Fibroblast of lung (primary cell): ENCODE measurements around the gene NUP62. TPM values are rescaled to one million over a fixed set of nuclear protein-coding genes. Genes with fewer than 3 reads are reported as not detected.

ENCODE experiments used
- DNase-seq, 2 donors: peaks; one replicate each; pipeline versions ENCODE4 v3.0.0 to v3.0.0-alpha.2; 2010; ENCODE audit warnings: low read depth in 2 of 2
- H2AFZ ChIP-seq: 2 replicates; pipeline ENCODE4 v1.5.1; 2012; ENCODE audit warnings: low read length, control low read depth, inconsistent platforms
- H3K27ac ChIP-seq: 2 replicates; pipeline ENCODE4 v1.5.1; 2011; ENCODE audit warnings: low read length, control low read depth; ENCODE audit not compliant: insufficient read depth
- H3K27me3 ChIP-seq: 2 replicates; pipeline ENCODE4 v1.5.1; 2011; ENCODE audit warnings: mild to moderate bottlenecking, low read length; ENCODE audit not compliant: control insufficient read depth, insufficient read depth
- H3K36me3 ChIP-seq: 2 replicates; pipeline ENCODE4 v1.5.1; 2011; ENCODE audit warnings: low read length; ENCODE audit not compliant: control insufficient read depth, insufficient read depth
- H3K4me1 ChIP-seq: 2 replicates; pipeline ENCODE4 v1.5.1; 2011; ENCODE audit warnings: low read length; ENCODE audit not compliant: control insufficient read depth, insufficient read depth; ENCODE audit errors: extremely low read depth
- H3K4me2 ChIP-seq: 2 replicates; pipeline ENCODE4 v1.5.1; 2011; ENCODE audit warnings: low read length, control low read depth; ENCODE audit not compliant: insufficient read depth; ENCODE audit errors: extremely low read depth
- H3K4me3 ChIP-seq, 4 experiments: fragments of 200-600 bp in 1 of 4; sonication (generic) in 1 of 4; replicated peaks in 1 of 4; 2 replicates each; pipeline ENCODE4 v1.5.1; 2011 to 2016; ENCODE audit warnings: low read length in 4 of 4, low read depth in 3 of 4, mild to moderate bottlenecking in 3 of 4, control low read depth in 2 of 4, inconsistent platforms in 1 of 4, mixed read lengths in 1 of 4; ENCODE audit not compliant: insufficient read depth in 1 of 4; ENCODE audit errors: control extremely low read depth in 1 of 4
- H3K79me2 ChIP-seq: 2 replicates; pipeline ENCODE4 v1.5.1; 2012; ENCODE audit warnings: mild to moderate bottlenecking, low read length, inconsistent platforms; ENCODE audit not compliant: control insufficient read depth, insufficient read depth
- H3K9ac ChIP-seq: 2 replicates; pipeline ENCODE4 v1.5.1; 2011; ENCODE audit warnings: mild to moderate bottlenecking, low read length, control low read depth; ENCODE audit not compliant: insufficient read depth
- H3K9me3 ChIP-seq: 2 replicates; pipeline ENCODE4 v1.5.1; 2012; ENCODE audit warnings: low read depth, low read length; ENCODE audit not compliant: control insufficient read depth, insufficient read depth
- H4K20me1 ChIP-seq: 2 replicates; pipeline ENCODE4 v1.5.1; 2011; ENCODE audit warnings: low read length; ENCODE audit not compliant: control insufficient read depth, insufficient read depth; ENCODE audit errors: extremely low read depth
- EZH2 ChIP-seq: IDR thresholded peaks from 2 replicates; pipeline ENCODE4 v1.5.1; 2012; ENCODE audit warnings: low read length, control low read depth, mild to moderate bottlenecking; ENCODE audit errors: missing control alignments
- polyA plus RNA-seq, 2 donors: library from polyadenylated mRNA; depleted of rRNA in 1 of 2; stranded (reverse) in 1 of 2; unstranded in 1 of 2; fragments of >200 nt; gene quantifications; 2 replicates each; pipeline ENCODE4 v1.2.1, GENCODE V29; 2011 to 2012; ENCODE audit warnings: missing spikeins in 1 of 2
- total RNA-seq: library from RNA; depleted of rRNA; stranded (reverse); fragments of >200 nt; gene quantifications from 2 replicates; pipeline ENCODE4 v1.2.1, GENCODE V29; 2014
- TF ChIP-seq, protein P1 (sequence below), 2 donors: IDR thresholded peaks in 1 of 2; conservative IDR thresholded peaks in 1 of 2; 1 replicate in 1 of 2; 2 replicates in 1 of 2; pipeline ENCODE4 v1.5.1; 2011 to 2012; ENCODE audit warnings: low read length in 2 of 2, control low read depth in 1 of 2, inconsistent platforms in 1 of 2, low read depth in 1 of 2, mild to moderate bottlenecking in 1 of 2

Gene NUP62
- total and polyA plus RNA-seq, 2 donors (not counting 1 experiment from before 2014, with no cell fraction given) = 8.9 to 20.8 TPM

DNA sequence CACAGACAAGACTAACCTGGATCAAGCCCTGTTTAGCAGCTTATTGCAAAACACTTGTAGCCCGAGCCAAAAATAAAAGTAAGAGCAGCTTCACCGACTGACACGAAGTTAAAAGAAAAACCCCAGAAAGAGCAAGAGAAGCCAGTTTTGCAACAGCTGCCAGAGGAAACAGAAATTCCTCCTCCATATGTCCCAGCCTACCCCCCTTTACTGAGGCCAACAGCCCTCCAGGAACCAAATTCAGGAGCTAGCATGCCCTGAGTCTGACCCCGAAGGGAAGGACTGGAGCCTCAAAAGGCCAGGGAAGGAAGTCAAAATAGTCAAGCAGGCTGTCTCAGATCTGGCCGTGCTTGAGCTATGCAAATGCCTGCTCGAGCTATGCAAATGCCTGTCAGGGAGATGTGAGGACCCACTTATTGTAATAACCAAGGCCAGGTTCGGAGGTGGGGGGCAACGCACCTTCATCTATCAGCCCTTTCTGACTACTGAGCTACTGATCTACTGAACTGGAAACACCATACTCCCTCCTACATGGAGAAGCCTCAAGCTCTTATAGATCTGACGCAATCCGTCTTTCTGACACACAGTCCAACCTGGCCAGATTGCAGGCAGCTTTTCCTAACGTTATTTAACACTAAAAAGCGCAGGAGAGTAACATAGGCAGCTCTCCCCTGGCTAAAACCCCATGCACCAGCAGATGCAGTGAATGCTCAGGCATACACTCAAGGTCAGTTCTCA is 25.0 kb upstream of the NUP62 start:
- peak in 1 of 2 donors; percentile 24 for DNase-seq
- peaks cover 5% of the 10 kb centered on the region for H3K4me1 ChIP-seq
- no peak overlapping the region for H3K9ac ChIP-seq
- H4K20me1 ChIP-seq = no peaks in the 10 kb centered on the region
- peak overlapping the region in 1 of 4 experiments; percentile 1 for H3K4me3 ChIP-seq
- TF ChIP-seq, protein P1, sequence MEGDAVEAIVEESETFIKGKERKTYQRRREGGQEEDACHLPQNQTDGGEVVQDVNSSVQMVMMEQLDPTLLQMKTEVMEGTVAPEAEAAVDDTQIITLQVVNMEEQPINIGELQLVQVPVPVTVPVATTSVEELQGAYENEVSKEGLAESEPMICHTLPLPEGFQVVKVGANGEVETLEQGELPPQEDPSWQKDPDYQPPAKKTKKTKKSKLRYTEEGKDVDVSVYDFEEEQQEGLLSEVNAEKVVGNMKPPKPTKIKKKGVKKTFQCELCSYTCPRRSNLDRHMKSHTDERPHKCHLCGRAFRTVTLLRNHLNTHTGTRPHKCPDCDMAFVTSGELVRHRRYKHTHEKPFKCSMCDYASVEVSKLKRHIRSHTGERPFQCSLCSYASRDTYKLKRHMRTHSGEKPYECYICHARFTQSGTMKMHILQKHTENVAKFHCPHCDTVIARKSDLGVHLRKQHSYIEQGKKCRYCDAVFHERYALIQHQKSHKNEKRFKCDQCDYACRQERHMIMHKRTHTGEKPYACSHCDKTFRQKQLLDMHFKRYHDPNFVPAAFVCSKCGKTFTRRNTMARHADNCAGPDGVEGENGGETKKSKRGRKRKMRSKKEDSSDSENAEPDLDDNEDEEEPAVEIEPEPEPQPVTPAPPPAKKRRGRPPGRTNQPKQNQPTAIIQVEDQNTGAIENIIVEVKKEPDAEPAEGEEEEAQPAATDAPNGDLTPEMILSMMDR (conservative IDR thresholded peaks at IDR 0.05 in 1 of 2, IDR thresholded peaks at IDR 0.05 in 1 of 2; ENCODE audit: low read depth in 1 of 2, low read length in 2 of 2) = no peak
- no peak for TF ChIP-seq EZH2
- peak overlapping the region; percentile 20 for H3K4me2 ChIP-seq
- H2AFZ ChIP-seq = no peak overlapping the region
- H3K27ac ChIP-seq = no peak overlapping the region
- H3K36me3 ChIP-seq = no peaks in the 10 kb centered on the region
- H3K27me3 ChIP-seq = peaks cover 2% of the 10 kb centered on the region
- no peaks in the 10 kb centered on the region for H3K79me2 ChIP-seq
- H3K9me3 ChIP-seq = no peaks in the 10 kb centered on the region

DNA sequence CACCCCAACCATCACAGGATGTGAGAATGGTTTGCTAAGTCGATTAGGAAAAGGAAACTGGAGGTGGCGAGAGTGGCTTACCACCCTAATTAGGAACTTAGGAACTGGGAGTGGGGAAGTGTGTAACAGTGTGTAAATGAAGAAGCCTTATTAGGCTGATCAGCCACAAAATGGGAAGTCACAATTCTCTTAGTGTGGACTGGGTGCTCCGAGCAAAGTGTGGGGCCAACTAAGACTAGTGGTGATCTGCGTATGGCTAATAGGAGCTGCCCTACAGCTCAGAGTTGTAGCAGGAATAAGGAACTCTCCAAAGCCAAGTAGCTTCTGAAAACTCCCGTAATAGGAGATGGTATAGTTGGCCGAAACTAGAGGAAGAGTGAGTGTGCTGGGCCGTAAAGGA is 24.1 kb upstream of the NUP62 start:
- H3K9ac ChIP-seq = no peak overlapping the region
- H4K20me1 ChIP-seq = no peaks in the 10 kb centered on the region
- H3K27me3 ChIP-seq = peaks cover 2% of the 10 kb centered on the region
- H3K4me1 ChIP-seq = peaks cover 5% of the 10 kb centered on the region
- H2AFZ ChIP-seq = no peak overlapping the region
- no peak for DNase-seq
- no peaks in the 10 kb centered on the region for H3K36me3 ChIP-seq
- H3K4me3 ChIP-seq = no peak overlapping the region
- no peak overlapping the region for H3K27ac ChIP-seq
- H3K9me3 ChIP-seq = no peaks in the 10 kb centered on the region
- no peak overlapping the region for H3K4me2 ChIP-seq
- H3K79me2 ChIP-seq = no peaks in the 10 kb centered on the region
- no peak for TF ChIP-seq EZH2
- TF ChIP-seq, protein P1 (conservative IDR thresholded peaks at IDR 0.05 in 1 of 2, IDR thresholded peaks at IDR 0.05 in 1 of 2; ENCODE audit: low read depth in 1 of 2, low read length in 2 of 2) = no peak

DNA sequence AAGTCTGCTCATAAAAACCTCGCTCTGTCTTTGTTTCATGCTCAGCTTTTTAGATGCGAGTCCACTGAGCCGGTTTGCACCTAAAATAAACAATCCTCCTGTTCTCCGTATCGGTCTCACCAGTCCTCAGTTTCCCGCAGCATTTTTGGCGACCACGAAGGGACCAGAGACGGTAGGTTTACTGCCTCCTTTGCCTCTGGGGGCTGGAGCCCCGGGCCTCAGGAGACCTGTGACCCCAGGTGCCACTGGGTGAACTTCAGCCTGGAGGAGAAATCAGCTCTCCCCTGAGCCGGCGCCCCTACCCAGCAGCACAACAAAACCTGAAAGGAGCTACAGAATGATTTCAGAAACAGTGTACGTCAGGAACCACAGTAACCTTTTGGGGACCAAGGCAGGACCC is 23.6 kb upstream of the NUP62 start:
- H2AFZ ChIP-seq = no peak overlapping the region
- H3K4me3 ChIP-seq = no peak overlapping the region
- no peaks in the 10 kb centered on the region for H4K20me1 ChIP-seq
- H3K27ac ChIP-seq = no peak overlapping the region
- H3K4me1 ChIP-seq = peaks cover 5% of the 10 kb centered on the region
- TF ChIP-seq, protein P1 (conservative IDR thresholded peaks at IDR 0.05 in 1 of 2, IDR thresholded peaks at IDR 0.05 in 1 of 2; ENCODE audit: low read depth in 1 of 2, low read length in 2 of 2) = no peak
- TF ChIP-seq EZH2 = no peak
- H3K79me2 ChIP-seq = no peaks in the 10 kb centered on the region
- peaks cover 2% of the 10 kb centered on the region for H3K27me3 ChIP-seq
- H3K9me3 ChIP-seq = no peaks in the 10 kb centered on the region
- DNase-seq = no peak
- H3K36me3 ChIP-seq = no peaks in the 10 kb centered on the region
- H3K9ac ChIP-seq = no peak overlapping the region
- H3K4me2 ChIP-seq = no peak overlapping the region
